Measurements from ENCODE around the gene EDN3. TPM values are rescaled to one million over a fixed set of nuclear protein-coding genes. Genes with fewer than 3 reads are reported as not detected.

The EDN3 gene
- total RNA-seq, 2 donors from 2014 or later = 4.7 to 9.9 TPM

- no peaks in the 10 kb centered on the region for H3K36me3 ChIP-seq (replicated peaks in 1 of 2; ENCODE audit: insufficient read depth in 1 of 2, low read depth in 2 of 2)
- no peaks in the 10 kb centered on the region for H3K4me1 ChIP-seq
- TF ChIP-seq CTCF (IDR thresholded peaks at IDR 0.05) (no peak), POLR2A (IDR thresholded peaks at IDR 0.05) (no peak)
- ATAC-seq = no peak
- intact Hi-C loops (cut with DNase I) = no loop called here
- DNase-seq = no peak
- no peaks in the 10 kb centered on the region for H3K27me3 ChIP-seq
- H3K4me3 ChIP-seq = no peak overlapping the region
- no peak overlapping the region for H3K27ac ChIP-seq
- WGBS, 2 donors = 80 to 83% methylated on average over 5 of the region's 5 CpGs
- H3K9me3 ChIP-seq = no peaks in the 10 kb centered on the region
These were observed 23.3 kb downstream of the EDN3 start for GRCh38 chr20:59323731-59324130.

- Histone ChIP-seq H3K36me3 (replicated peaks in 1 of 2; ENCODE audit: insufficient read depth in 1 of 2, low read depth in 2 of 2) (no peaks in the 10 kb centered on the region), H3K4me3 (no peak overlapping the region), H3K27ac (no peak overlapping the region), H3K27me3 (no peaks in the 10 kb centered on the region), H3K4me1 (no peaks in the 10 kb centered on the region), H3K9me3 (no peaks in the 10 kb centered on the region)
- DNase-seq (no peak), ATAC-seq (no peak)
- no peak for TF ChIP-seq POLR2A (IDR thresholded peaks at IDR 0.05)
- TF ChIP-seq CTCF (IDR thresholded peaks at IDR 0.05) = no peak
- intact Hi-C loops (cut with DNase I) = no loop called here
- 70 to 82% methylated on average over 10 of the region's 10 CpGs for WGBS, 2 donors
These were observed 24.2 kb downstream of the EDN3 start for GRCh38 chr20:59324521-59325141.

DNA sequence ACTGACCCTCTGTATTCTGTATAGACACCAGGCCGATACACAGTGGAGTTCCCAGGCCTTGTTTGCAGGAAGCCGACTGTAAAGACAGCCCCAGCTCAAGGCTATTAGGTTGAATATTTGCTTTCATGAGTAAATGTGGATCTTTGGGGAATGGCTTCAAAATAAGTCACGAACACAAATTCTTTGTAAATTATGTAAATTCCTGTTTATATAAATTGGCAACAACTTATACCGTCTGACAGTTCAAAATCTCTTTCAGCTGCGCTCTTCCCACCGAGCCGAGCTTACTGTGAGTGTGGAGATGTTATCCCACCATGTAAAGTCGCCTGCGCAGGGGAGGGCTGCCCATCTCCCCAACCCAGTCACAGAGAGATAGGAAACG, 24.7 kb downstream of the EDN3 start:
- ATAC-seq (no peak), DNase-seq (no peak)
- Histone ChIP-seq H3K4me3 (no peak overlapping the region), H3K9me3 (no peaks in the 10 kb centered on the region), H3K27me3 (no peaks in the 10 kb centered on the region), H3K36me3 (replicated peaks in 1 of 2; ENCODE audit: insufficient read depth in 1 of 2, low read depth in 2 of 2) (no peaks in the 10 kb centered on the region), H3K4me1 (no peaks in the 10 kb centered on the region), H3K27ac (no peak overlapping the region)
- intact Hi-C loops (cut with DNase I) = no loop called here
- TF ChIP-seq CTCF (IDR thresholded peaks at IDR 0.05) = no peak
- no peak for TF ChIP-seq POLR2A (IDR thresholded peaks at IDR 0.05)
- WGBS, 2 donors = 80 to 85% methylated on average over 10 of the region's 10 CpGs

DNA sequence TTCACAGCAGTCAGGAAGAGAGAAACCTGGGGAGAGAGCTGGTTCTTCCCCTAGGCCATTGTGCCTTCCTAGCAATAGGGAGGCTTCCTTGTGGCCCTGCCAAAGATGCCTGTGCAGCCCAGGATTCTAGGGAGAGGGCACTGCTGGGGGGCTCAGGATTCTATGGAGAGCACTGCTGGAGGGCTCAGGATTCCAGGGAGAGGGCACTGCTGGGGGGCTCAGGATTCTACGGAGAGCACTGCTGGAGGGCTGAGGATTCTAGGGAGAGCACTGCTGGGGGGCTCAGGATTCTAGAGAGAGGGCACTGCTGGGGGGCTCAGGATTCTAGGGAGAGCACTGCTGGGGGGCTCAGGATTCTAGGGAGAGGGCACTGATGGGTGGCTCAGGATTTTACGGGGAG, 25.8 kb downstream of the EDN3 start:
- no peak for ATAC-seq
- WGBS, 2 donors = 90 to 97% methylated on average over 2 of the region's 2 CpGs
- Histone ChIP-seq H3K4me3 (no peak overlapping the region), H3K4me1 (no peaks in the 10 kb centered on the region), H3K36me3 (replicated peaks in 1 of 2; ENCODE audit: insufficient read depth in 1 of 2, low read depth in 2 of 2) (no peaks in the 10 kb centered on the region), H3K27ac (no peak overlapping the region), H3K27me3 (no peaks in the 10 kb centered on the region), H3K9me3 (no peaks in the 10 kb centered on the region)
- intact Hi-C loops (cut with DNase I) = no loop called here
- DNase-seq = no peak
- TF ChIP-seq CTCF (IDR thresholded peaks at IDR 0.05) (no peak), POLR2A (IDR thresholded peaks at IDR 0.05) (no peak)

DNA sequence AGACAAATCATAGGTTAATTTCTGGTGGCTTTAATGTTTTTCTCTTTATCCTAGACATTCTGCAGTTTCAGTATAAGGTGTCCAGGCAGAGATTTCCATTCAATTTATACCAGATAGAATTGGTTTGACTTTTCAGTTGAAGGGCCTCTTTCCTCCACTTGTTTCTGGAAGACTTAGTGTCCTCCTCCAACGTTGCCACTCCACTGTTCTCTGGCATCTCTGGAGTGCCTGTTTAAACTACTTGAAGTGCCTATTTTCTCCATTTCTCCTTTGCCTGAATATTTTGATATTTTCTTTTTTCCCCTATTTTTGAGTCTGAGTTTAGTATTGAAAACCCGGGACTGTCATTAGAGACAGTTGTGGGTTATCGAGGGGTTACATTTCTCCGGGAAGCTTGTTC, 27.7 kb downstream of the EDN3 start:
- TF ChIP-seq CTCF (IDR thresholded peaks at IDR 0.05) (no peak), POLR2A (IDR thresholded peaks at IDR 0.05) (no peak)
- intact Hi-C loops (cut with DNase I) = no loop called here
- Histone ChIP-seq H3K27ac (no peak overlapping the region), H3K9me3 (no peaks in the 10 kb centered on the region), H3K36me3 (replicated peaks in 1 of 2; ENCODE audit: insufficient read depth in 1 of 2, low read depth in 2 of 2) (no peaks in the 10 kb centered on the region), H3K4me1 (no peaks in the 10 kb centered on the region), H3K4me3 (no peak overlapping the region), H3K27me3 (no peaks in the 10 kb centered on the region)
- DNase-seq (no peak), ATAC-seq (no peak)
- 78 to 79% methylated on average over 4 of the region's 4 CpGs for WGBS, 2 donors
